GM23338 (cell line): ENCODE results near the gene TMEM139. TPM values are rescaled to one million over a fixed set of nuclear protein-coding genes. Genes with fewer than 3 reads are reported as not detected.
A peak's percentile ranks its signal among the peaks of the same experiment; 100 is the strongest.

Experiments
- ATAC-seq: fragments of 200-7000 bp; cut with Tn5 transposase; 3 replicates; pipeline ENCODE4 v1.9.1; 2020
- DNase-seq: peaks from one replicate; pipeline ENCODE4 v3.0.0-alpha.2; 2015; ENCODE audit warnings: low spot score
- H2AFZ ChIP-seq: fragments of 200-600 bp; sonication (generic); 2 replicates; pipeline ENCODE4 v1.8.0; 2016; ENCODE audit warnings: antibody characterized with exemption, mild to moderate bottlenecking, moderate library complexity
- H3F3A ChIP-seq: fragments of 200-600 bp; sonication (generic); replicated peaks from 2 replicates; pipeline ENCODE4 v1.8.0; 2017; ENCODE audit warnings: antibody characterized with exemption, mixed run types, low read depth
- H3K27ac ChIP-seq: fragments of 200-600 bp; sonication (generic); 2 replicates; pipeline ENCODE4 v1.6.1; 2016; ENCODE audit warnings: low read depth
- H3K27me3 ChIP-seq: fragments of 200-600 bp; sonication (generic); 2 replicates; pipeline ENCODE4 v1.8.0; 2016; ENCODE audit warnings: mild to moderate bottlenecking, mixed run types, moderate library complexity; ENCODE audit not compliant: insufficient read depth
- H3K36me3 ChIP-seq: fragments of 200-600 bp; sonication (generic); 2 replicates; pipeline ENCODE4 v1.8.0; 2016; ENCODE audit warnings: mild to moderate bottlenecking; ENCODE audit not compliant: insufficient read depth
- H3K4me1 ChIP-seq: fragments of 200-600 bp; sonication (generic); 2 replicates; pipeline ENCODE4 v1.8.0; 2016; ENCODE audit warnings: mild to moderate bottlenecking, moderate library complexity; ENCODE audit not compliant: insufficient read depth
- H3K4me2 ChIP-seq: fragments of 200-600 bp; sonication (generic); 2 replicates; pipeline ENCODE4 v1.7.1; 2017; ENCODE audit warnings: mixed run types
- H3K4me3 ChIP-seq: fragments of 200-600 bp; sonication (generic); 2 replicates; pipeline ENCODE4 v1.6.1; 2016; ENCODE audit warnings: mixed run types
- H3K79me2 ChIP-seq: fragments of 200-600 bp; sonication (generic); replicated peaks from 2 replicates; pipeline ENCODE4 v1.8.0; 2017; ENCODE audit warnings: mild to moderate bottlenecking; ENCODE audit not compliant: insufficient read depth
- H3K9me2 ChIP-seq: fragments of 200-600 bp; sonication (generic); 2 replicates; pipeline ENCODE4 v1.8.0; 2017; ENCODE audit not compliant: insufficient read depth
- H4K20me1 ChIP-seq: fragments of 200-600 bp; sonication (generic); replicated peaks from 2 replicates; pipeline ENCODE4 v1.8.0; 2017; ENCODE audit warnings: mild to moderate bottlenecking; ENCODE audit not compliant: insufficient read depth
- H3K27ac Mint-ChIP-seq: 2 replicates; pipeline ENCODE4 v1.8.0; 2020; ENCODE audit warnings: inconsistent platforms, mild to moderate bottlenecking, moderate library complexity, mixed read lengths
- H3K27me3 Mint-ChIP-seq: 3 replicates; pipeline ENCODE4 v1.8.0; 2022; ENCODE audit warnings: low read depth, mild to moderate bottlenecking, moderate library complexity, mixed read lengths, inconsistent platforms; ENCODE audit not compliant: insufficient read depth, poor library complexity
- H3K36me3 Mint-ChIP-seq: 3 replicates; pipeline ENCODE4 v1.8.0; 2021; ENCODE audit warnings: low read depth, mild to moderate bottlenecking, inconsistent platforms, moderate library complexity, mixed read lengths
- H3K4me1 Mint-ChIP-seq: 3 replicates; pipeline ENCODE4 v1.8.0; 2020; ENCODE audit warnings: mild to moderate bottlenecking, inconsistent platforms, mixed read lengths
- H3K4me3 Mint-ChIP-seq: 3 replicates; pipeline ENCODE4 v1.8.0; 2021; ENCODE audit warnings: moderate library complexity, mild to moderate bottlenecking, inconsistent platforms, mixed read lengths
- H3K9me3 Mint-ChIP-seq: 3 replicates; pipeline ENCODE4 v1.8.0; 2020; ENCODE audit warnings: moderate library complexity, mild to moderate bottlenecking, inconsistent platforms, mixed read lengths
- CREB1 ChIP-seq: fragments of 250-450 bp; sonication (Bioruptor Pico); IDR thresholded peaks from 2 replicates; pipeline ENCODE4 v1.5.0; 2020; ENCODE audit warnings: low read depth, mild to moderate bottlenecking, moderate library complexity
- CTCF ChIP-seq, 2 experiments: fragments of 200-600 bp in 1 of 2; sonication (generic) in 1 of 2; conservative IDR thresholded peaks; 2 replicates each; pipeline versions ENCODE4 v1.5.1 to v1.6.1; 2016 to 2017; ENCODE audit warnings: antibody characterized with exemption in 2 of 2, low read depth in 2 of 2, mild to moderate bottlenecking in 2 of 2, moderate library complexity in 1 of 2
- ETS1 ChIP-seq: IDR thresholded peaks from 2 replicates; pipeline ENCODE4 v1.6.1; 2016; ENCODE audit warnings: antibody characterized with exemption
- EZH2 ChIP-seq: fragments of 200-600 bp; sonication (generic); IDR thresholded peaks from one replicate; pipeline ENCODE4 v1.8.0; 2017; ENCODE audit warnings: antibody characterized with exemption, mild to moderate bottlenecking, low read depth; ENCODE audit not compliant: unreplicated experiment
- EZH2phosphoT487 ChIP-seq: fragments of 200-600 bp; sonication (generic); IDR thresholded peaks from one replicate; pipeline ENCODE4 v1.8.1; 2018; ENCODE audit warnings: antibody characterized with exemption; ENCODE audit not compliant: unreplicated experiment
- JUNB ChIP-seq: IDR thresholded peaks from one replicate; pipeline ENCODE4 v1.6.1; 2016; ENCODE audit warnings: antibody characterized with exemption; ENCODE audit not compliant: unreplicated experiment
- NANOG ChIP-seq: IDR thresholded peaks from 2 replicates; pipeline ENCODE4 v1.6.1; 2016; ENCODE audit warnings: antibody characterized with exemption, borderline replicate concordance
- POLR2AphosphoS5 ChIP-seq: IDR thresholded peaks from 2 replicates; pipeline ENCODE4 v1.6.1; 2016; ENCODE audit warnings: antibody characterized with exemption, low read depth
- REST ChIP-seq: IDR thresholded peaks from one replicate; pipeline ENCODE4 v1.6.1; 2018; ENCODE audit warnings: antibody characterized with exemption; ENCODE audit not compliant: unreplicated experiment
- STAT1 ChIP-seq: IDR thresholded peaks from one replicate; pipeline ENCODE4 v1.6.1; 2016; ENCODE audit warnings: antibody characterized with exemption; ENCODE audit not compliant: unreplicated experiment
- ZNF114 ChIP-seq: fragments of 250-450 bp; sonication (Bioruptor Pico); IDR thresholded peaks from 2 replicates; pipeline ENCODE4 v1.5.0; 2020; ENCODE audit warnings: mild to moderate bottlenecking, moderate library complexity
- ZNF331 ChIP-seq: fragments of 250-450 bp; sonication (Bioruptor Pico); IDR thresholded peaks from 2 replicates; pipeline ENCODE4 v1.5.0; 2020; ENCODE audit warnings: low read depth, mild to moderate bottlenecking, moderate library complexity
- ZNF462 ChIP-seq: fragments of 250-450 bp; sonication (Bioruptor Pico); IDR thresholded peaks from 2 replicates; pipeline ENCODE4 v1.5.0; 2020; ENCODE audit warnings: mild to moderate bottlenecking, moderate library complexity
- polyA plus RNA-seq: library from polyadenylated mRNA; unstranded; fragments of >200 nt; fragmentation: Nextera tagmentation; extraction: Ambion mirVana; gene quantifications from 2 replicates; pipeline ENCODE4 v1.2.1, GENCODE V29; 2016
- total RNA-seq: library from RNA; depleted of rRNA; stranded (reverse); fragments of >200 nt; shearing (Covaris generic); gene quantifications from 2 replicates; pipeline ENCODE4 v1.2.3, GENCODE V29; 2014

TMEM139 gene
- total and polyA plus RNA-seq, 2 experiments from 2014 or later, result 3.3 to 3.6 TPM

GRCh38 chr7:143261901-143262300 is 22.9 kb upstream of the TMEM139 start:
- Histone ChIP-seq H3K4me3 (no peak overlapping the region), H3K4me1 (peaks cover 4% of the 10 kb centered on the region; the same call in 1 of the 2 replicates), H3K79me2 (no peaks in the 10 kb centered on the region), H4K20me1 (no peaks in the 10 kb centered on the region), H3K9me2 (0 out of 2 replicates have a peak, but pooled peaks cover 4% of the 10 kb centered on the region), H3F3A (peaks cover 3% of the 10 kb centered on the region; the same call in 1 of the 2 replicates), H3K27me3 (0 out of 2 replicates have a peak, but pooled peaks cover 7% of the 10 kb centered on the region), H3K36me3 (no peaks in the 10 kb centered on the region), H3K4me2 (no peak overlapping the region), H2AFZ (no peak overlapping the region), H3K27ac (no peak overlapping the region)
- Mint-ChIP-seq H3K9me3 (no peaks in the 10 kb centered on the region), H3K4me3 (peak overlapping the region; percentile 41; the same call in 2 of the 3 replicates), H3K27me3 (peaks cover 9% of the 10 kb centered on the region), H3K4me1 (peaks cover 4% of the 10 kb centered on the region), H3K36me3 (no peaks in the 10 kb centered on the region; the same call in 2 of the 3 replicates), H3K27ac (no peak overlapping the region)
- no peak for TF ChIP-seq JUNB
- no peak for TF ChIP-seq ETS1
- no peak for TF ChIP-seq CREB1 (CRISPR knock-in tag)
- TF ChIP-seq ZNF462 (CRISPR knock-in tag), result no peak
- no peak for TF ChIP-seq POLR2AphosphoS5
- TF ChIP-seq REST, result no peak
- no peak for TF ChIP-seq NANOG
- TF ChIP-seq CTCF (conservative IDR thresholded peaks at IDR 0.05; ENCODE audit: low read depth in 2 of 2), result no peak
- TF ChIP-seq ZNF331, result no peak
- TF ChIP-seq ZNF114 (CRISPR knock-in tag), result no peak
- TF ChIP-seq STAT1, result no peak
- TF ChIP-seq EZH2, result no peak
- TF ChIP-seq EZH2phosphoT487, result no peak
- DNase-seq (no peak), ATAC-seq (no peak)
